WTC11 (cell line): ENCODE measurements around the gene NTN3. TPM values are rescaled to one million over a fixed set of nuclear protein-coding genes. Genes with fewer than 3 reads are reported as not detected.

ENCODE experiments used
- CREM ChIP-seq: sonication (generic); formaldehyde crosslinking; IDR thresholded peaks from 2 replicates; pipeline ENCODE4 v1.8.1; 2022; ENCODE audit warnings: mild to moderate bottlenecking, missing genetic modification reagents, moderate library complexity
- CTCF ChIP-seq: fragments of 200-600 bp; IDR thresholded peaks from 2 replicates; pipeline ENCODE4 v1.8.0; 2022; ENCODE audit warnings: antibody characterized with exemption
- E2F1 ChIP-seq: sonication (generic); formaldehyde crosslinking; IDR thresholded peaks from 2 replicates; pipeline ENCODE4 v1.8.0; 2022; ENCODE audit warnings: mild to moderate bottlenecking, missing genetic modification reagents
- E2F4 ChIP-seq: sonication (generic); formaldehyde crosslinking; IDR thresholded peaks from 2 replicates; pipeline ENCODE4 v1.8.1; 2022; ENCODE audit warnings: low read depth, mild to moderate bottlenecking, moderate library complexity, missing genetic modification reagents, borderline replicate concordance
- E2F5 ChIP-seq: sonication (generic); formaldehyde crosslinking; IDR thresholded peaks from 2 replicates; pipeline ENCODE4 v1.8.1; 2022; ENCODE audit warnings: mild to moderate bottlenecking, moderate library complexity, missing genetic modification reagents
- ELF4 ChIP-seq: sonication (generic); formaldehyde crosslinking; IDR thresholded peaks from 2 replicates; pipeline ENCODE4 v1.8.1; 2022; ENCODE audit warnings: low read depth, mild to moderate bottlenecking, moderate library complexity, missing genetic modification reagents
- EMX1 ChIP-seq: fragments of 250-450 bp; sonication (Bioruptor Pico); IDR thresholded peaks from 2 replicates; pipeline ENCODE4 v1.8.0; 2021; ENCODE audit warnings: mild to moderate bottlenecking
- ETV6 ChIP-seq: sonication (generic); formaldehyde crosslinking; IDR thresholded peaks from 2 replicates; pipeline ENCODE4 v1.8.1; 2022; ENCODE audit warnings: mild to moderate bottlenecking, missing genetic modification reagents
- MAX ChIP-seq: sonication (generic); formaldehyde crosslinking; IDR thresholded peaks from 2 replicates; pipeline ENCODE4 v1.8.0; 2022; ENCODE audit warnings: mild to moderate bottlenecking, missing genetic modification reagents
- MYBL2 ChIP-seq: sonication (generic); formaldehyde crosslinking; IDR thresholded peaks from 2 replicates; pipeline ENCODE4 v1.8.1; 2023; ENCODE audit warnings: mild to moderate bottlenecking, moderate library complexity, missing genetic modification reagents
- NFYB ChIP-seq: sonication (generic); formaldehyde crosslinking; conservative IDR thresholded peaks from 2 replicates; pipeline ENCODE4 v1.8.0; 2022; ENCODE audit warnings: low read depth, missing genetic modification reagents
- NR1H2 ChIP-seq: sonication (generic); formaldehyde crosslinking; IDR thresholded peaks from 2 replicates; pipeline ENCODE4 v1.9.0; 2021; ENCODE audit warnings: mild to moderate bottlenecking, moderate library complexity, missing genetic modification reagents
- NR2C2 ChIP-seq: sonication (generic); formaldehyde crosslinking; IDR thresholded peaks from 2 replicates; pipeline ENCODE4 v1.8.0; 2022; ENCODE audit warnings: mild to moderate bottlenecking, missing genetic modification reagents
- PRRX2 ChIP-seq: fragments of 250-450 bp; sonication (Bioruptor Pico); IDR thresholded peaks from 2 replicates; pipeline ENCODE4 v1.8.0; 2021; ENCODE audit warnings: mild to moderate bottlenecking
- SP1 ChIP-seq: sonication (generic); formaldehyde crosslinking; conservative IDR thresholded peaks from 2 replicates; pipeline ENCODE4 v1.8.1; 2022; ENCODE audit warnings: missing genetic modification reagents
- TCF7 ChIP-seq: sonication (generic); formaldehyde crosslinking; IDR thresholded peaks from 2 replicates; pipeline ENCODE4 v1.8.0; 2022; ENCODE audit warnings: mild to moderate bottlenecking, low read depth, missing genetic modification reagents, moderate library complexity
- TEAD1 ChIP-seq: sonication (generic); formaldehyde crosslinking; IDR thresholded peaks from 2 replicates; pipeline ENCODE4 v1.8.0; 2022; ENCODE audit warnings: mild to moderate bottlenecking, missing genetic modification reagents
- TEAD4 ChIP-seq: sonication (generic); formaldehyde crosslinking; IDR thresholded peaks from 2 replicates; pipeline ENCODE4 v1.8.0; 2022; ENCODE audit warnings: mild to moderate bottlenecking, missing genetic modification reagents
- ZNF219 ChIP-seq: sonication (generic); formaldehyde crosslinking; IDR thresholded peaks from 2 replicates; pipeline ENCODE4 v1.8.0; 2023; ENCODE audit warnings: missing genetic modification reagents, mild to moderate bottlenecking, borderline replicate concordance
- ZNF396 ChIP-seq: fragments of 250-450 bp; sonication (Bioruptor Pico); IDR thresholded peaks from 2 replicates; pipeline ENCODE4 v1.8.0; 2021; ENCODE audit warnings: mild to moderate bottlenecking, moderate library complexity, borderline replicate concordance
- total RNA-seq: library from RNA; stranded (reverse); gene quantifications from 3 replicates; pipeline ENCODE4 v1.2.3, GENCODE V29; 2021
- TF ChIP-seq, protein P1 (sequence below): sonication (generic); formaldehyde crosslinking; IDR thresholded peaks from 2 replicates; pipeline ENCODE4 v1.8.0; 2023; ENCODE audit warnings: missing genetic modification reagents
- TF ChIP-seq, protein P2 (sequence below): sonication (generic); formaldehyde crosslinking; IDR thresholded peaks from 2 replicates; pipeline ENCODE4 v1.8.1; 2022; ENCODE audit warnings: mild to moderate bottlenecking, missing genetic modification reagents, moderate library complexity, borderline replicate concordance
- TF ChIP-seq, protein P3 (sequence below): sonication (generic); formaldehyde crosslinking; IDR thresholded peaks from 2 replicates; pipeline ENCODE4 v1.8.0; 2023; ENCODE audit warnings: mild to moderate bottlenecking, missing genetic modification reagents

The NTN3 gene
- total RNA-seq, 1 experiment from 2014 or later: 0.92 TPM

DNA sequence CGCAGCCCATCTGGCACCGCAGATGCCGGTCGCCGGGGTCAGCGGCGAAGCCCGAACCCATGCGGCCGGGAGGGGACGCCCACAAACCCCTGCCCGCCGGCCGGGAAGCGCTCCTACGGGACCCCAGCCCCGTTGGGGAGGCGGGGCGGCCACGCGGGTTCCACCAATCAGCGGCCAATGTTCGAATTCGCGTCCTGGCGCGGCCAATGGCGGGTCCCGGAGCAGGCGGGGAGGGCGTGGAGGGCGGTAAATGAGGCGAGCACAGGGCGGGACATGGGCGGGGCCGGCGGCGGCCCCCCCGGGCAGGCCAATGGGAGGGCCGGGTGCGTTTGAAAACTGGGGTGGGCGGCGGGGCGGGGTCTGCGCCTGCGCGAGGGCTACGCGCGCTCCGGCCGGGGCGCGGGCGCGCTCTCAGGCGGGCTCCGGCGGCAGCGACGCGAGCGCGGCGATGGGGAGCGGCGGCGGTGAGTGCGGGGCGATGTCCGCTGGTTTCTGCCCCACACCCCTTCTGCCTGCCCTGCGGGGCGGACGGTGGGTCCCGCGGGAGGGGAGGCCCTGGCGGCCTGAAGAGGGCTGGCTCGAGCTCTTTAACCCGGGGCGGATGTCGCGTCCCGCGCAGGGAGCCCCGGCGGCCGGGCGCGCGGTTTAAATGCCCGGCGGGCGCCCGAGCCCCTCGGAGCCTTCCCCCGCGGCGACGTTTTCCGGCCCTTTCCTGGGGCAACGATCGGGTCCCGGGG, 41.9 kb upstream of the NTN3 start, which contains the start of gene CCNF (continued):
- peak; percentile 89 for TF ChIP-seq TEAD1 (CRISPR knock-in tag)
- TF ChIP-seq PRRX2 (CRISPR knock-in tag): no peak
- 0 out of 2 replicates have a peak, but pooled peaks have one; percentile 41 for TF ChIP-seq ZNF219 (CRISPR knock-in tag)
- 0 out of 2 replicates have a peak, but pooled peaks have one; percentile 31 for TF ChIP-seq E2F4
- no peak for TF ChIP-seq CTCF
- TF ChIP-seq ZNF396 (CRISPR knock-in tag): no peak
- TF ChIP-seq ETV6 (CRISPR knock-in tag): peak; percentile 88; the same call in 1 of the 2 replicates
- TF ChIP-seq MYBL2 (CRISPR knock-in tag): peak; percentile 99
- peak; percentile 90 for TF ChIP-seq SP1
- TF ChIP-seq ELF4 (CRISPR knock-in tag): peak; percentile 95; the same call in 1 of the 2 replicates
- peak; percentile 23; the same call in 1 of the 2 replicates for TF ChIP-seq NR1H2 (CRISPR knock-in tag)
- TF ChIP-seq, protein P1, sequence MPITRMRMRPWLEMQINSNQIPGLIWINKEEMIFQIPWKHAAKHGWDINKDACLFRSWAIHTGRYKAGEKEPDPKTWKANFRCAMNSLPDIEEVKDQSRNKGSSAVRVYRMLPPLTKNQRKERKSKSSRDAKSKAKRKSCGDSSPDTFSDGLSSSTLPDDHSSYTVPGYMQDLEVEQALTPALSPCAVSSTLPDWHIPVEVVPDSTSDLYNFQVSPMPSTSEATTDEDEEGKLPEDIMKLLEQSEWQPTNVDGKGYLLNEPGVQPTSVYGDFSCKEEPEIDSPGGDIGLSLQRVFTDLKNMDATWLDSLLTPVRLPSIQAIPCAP: peak; percentile 92
- peak; percentile 76 for TF ChIP-seq E2F5 (CRISPR knock-in tag)
- TF ChIP-seq, protein P2, sequence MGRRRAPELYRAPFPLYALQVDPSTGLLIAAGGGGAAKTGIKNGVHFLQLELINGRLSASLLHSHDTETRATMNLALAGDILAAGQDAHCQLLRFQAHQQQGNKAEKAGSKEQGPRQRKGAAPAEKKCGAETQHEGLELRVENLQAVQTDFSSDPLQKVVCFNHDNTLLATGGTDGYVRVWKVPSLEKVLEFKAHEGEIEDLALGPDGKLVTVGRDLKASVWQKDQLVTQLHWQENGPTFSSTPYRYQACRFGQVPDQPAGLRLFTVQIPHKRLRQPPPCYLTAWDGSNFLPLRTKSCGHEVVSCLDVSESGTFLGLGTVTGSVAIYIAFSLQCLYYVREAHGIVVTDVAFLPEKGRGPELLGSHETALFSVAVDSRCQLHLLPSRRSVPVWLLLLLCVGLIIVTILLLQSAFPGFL: 0 out of 2 replicates have a peak, but pooled peaks have one; percentile 62
- TF ChIP-seq E2F1 (CRISPR knock-in tag): peak; percentile 68
- TF ChIP-seq, protein P3, sequence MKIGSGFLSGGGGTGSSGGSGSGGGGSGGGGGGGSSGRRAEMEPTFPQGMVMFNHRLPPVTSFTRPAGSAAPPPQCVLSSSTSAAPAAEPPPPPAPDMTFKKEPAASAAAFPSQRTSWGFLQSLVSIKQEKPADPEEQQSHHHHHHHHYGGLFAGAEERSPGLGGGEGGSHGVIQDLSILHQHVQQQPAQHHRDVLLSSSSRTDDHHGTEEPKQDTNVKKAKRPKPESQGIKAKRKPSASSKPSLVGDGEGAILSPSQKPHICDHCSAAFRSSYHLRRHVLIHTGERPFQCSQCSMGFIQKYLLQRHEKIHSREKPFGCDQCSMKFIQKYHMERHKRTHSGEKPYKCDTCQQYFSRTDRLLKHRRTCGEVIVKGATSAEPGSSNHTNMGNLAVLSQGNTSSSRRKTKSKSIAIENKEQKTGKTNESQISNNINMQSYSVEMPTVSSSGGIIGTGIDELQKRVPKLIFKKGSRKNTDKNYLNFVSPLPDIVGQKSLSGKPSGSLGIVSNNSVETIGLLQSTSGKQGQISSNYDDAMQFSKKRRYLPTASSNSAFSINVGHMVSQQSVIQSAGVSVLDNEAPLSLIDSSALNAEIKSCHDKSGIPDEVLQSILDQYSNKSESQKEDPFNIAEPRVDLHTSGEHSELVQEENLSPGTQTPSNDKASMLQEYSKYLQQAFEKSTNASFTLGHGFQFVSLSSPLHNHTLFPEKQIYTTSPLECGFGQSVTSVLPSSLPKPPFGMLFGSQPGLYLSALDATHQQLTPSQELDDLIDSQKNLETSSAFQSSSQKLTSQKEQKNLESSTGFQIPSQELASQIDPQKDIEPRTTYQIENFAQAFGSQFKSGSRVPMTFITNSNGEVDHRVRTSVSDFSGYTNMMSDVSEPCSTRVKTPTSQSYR (CRISPR knock-in tag): peak; percentile 94; the same call in 1 of the 2 replicates
- peak; percentile 99 for TF ChIP-seq MAX (CRISPR knock-in tag)
- TF ChIP-seq TEAD4 (CRISPR knock-in tag): 0 out of 2 replicates have a peak, but pooled peaks have one; percentile 27
- no peak for TF ChIP-seq EMX1 (CRISPR knock-in tag)
- TF ChIP-seq TCF7: 0 out of 2 replicates have a peak, but pooled peaks have one; percentile 20
- TF ChIP-seq CREM (CRISPR knock-in tag): 0 out of 2 replicates have a peak, but pooled peaks have one; percentile 74
- TF ChIP-seq NR2C2 (CRISPR knock-in tag): peak; percentile 67; the same call in 1 of the 2 replicates
- TF ChIP-seq NFYB (CRISPR knock-in tag): peak; percentile 90
- TF ChIP-seq, all 79 proteins: peak for 34
